ENCODE results near the gene STAT6.

STAT6 gene

GRCh38 chr12:57046947-57047890 lies 63.9 kb downstream of the STAT6 start:
- no peak for DNase-seq

- DNase-seq, result no peak
These were observed 64.9 kb downstream of the STAT6 start for GRCh38 chr12:57046086-57046791.

All from NCI-H1436 (cell line).